Kidney (tissue), 14 donors: Measurements from ENCODE around the gene PLEKHA3. TPM values are rescaled to one million over a fixed set of nuclear protein-coding genes. Genes with fewer than 3 reads are reported as not detected.

Experiments
- DNase-seq, 5 donors: peaks; one replicate each; pipeline ENCODE4 v3.0.0-alpha.2; 2013 to 2020
- FAIRE-seq: peaks from 2 replicates; lab custom pipeline; 2012; peaks lifted over from hg19 to GRCh38; lab: Jason Lieb, UNC
- H3K27ac ChIP-seq, 2 donors: one replicate each; pipeline ENCODE4 v1.7.0; 2013; ENCODE audit warnings: low read depth in 2 of 2, low read length in 2 of 2, inconsistent platforms in 1 of 2
- H3K27me3 ChIP-seq: one replicate; pipeline ENCODE4 v1.7.1; 2013; ENCODE audit warnings: low read length, inconsistent platforms; ENCODE audit not compliant: control insufficient read depth, insufficient read depth
- H3K36me3 ChIP-seq, 3 donors: one replicate each; pipeline versions ENCODE4 v1.7.0 to v1.7.1; 2013; ENCODE audit warnings: low read length in 3 of 3, control low read depth in 1 of 3, inconsistent platforms in 1 of 3; ENCODE audit not compliant: insufficient read depth in 3 of 3, control insufficient read depth in 2 of 3
- H3K4me1 ChIP-seq, 3 donors: one replicate each; pipeline versions ENCODE4 v1.7.0 to v1.7.1; 2013; ENCODE audit warnings: low read length in 3 of 3, inconsistent platforms in 1 of 3, low read depth in 1 of 3; ENCODE audit not compliant: control insufficient read depth in 2 of 3, insufficient read depth in 2 of 3
- H3K4me3 ChIP-seq, 3 donors: one replicate each; pipeline versions ENCODE4 v1.7.0 to v1.8.1; 2013; ENCODE audit warnings: low read length in 3 of 3, control low read depth in 1 of 3, inconsistent platforms in 1 of 3
- H3K9ac ChIP-seq, 3 donors: one replicate each; pipeline versions ENCODE4 v1.7.0 to v1.7.1; 2013; ENCODE audit warnings: low read length in 3 of 3, control low read depth in 1 of 3, inconsistent platforms in 1 of 3
- H3K9me3 ChIP-seq, 3 donors: one replicate each; pipeline versions ENCODE4 v1.7.0 to v1.7.1; 2013; ENCODE audit warnings: low read length in 3 of 3, control low read depth in 1 of 3, inconsistent platforms in 1 of 3; ENCODE audit not compliant: control insufficient read depth in 2 of 3, insufficient read depth in 1 of 3
- CTCF ChIP-seq: IDR thresholded peaks from 3 replicates; pipeline ENCODE4 v1.5.1; 2012; ENCODE audit warnings: mild to moderate bottlenecking, moderate library complexity, borderline replicate concordance; ENCODE audit not compliant: insufficient read depth; ENCODE audit errors: extremely low read depth
- intact Hi-C: fragments of 100-400 bp; cut with DNase I; formaldehyde crosslinking; loops from one replicate; pipeline ENCODE4 v1.11.1; 2022
- polyA plus RNA-seq: library from polyadenylated mRNA; stranded (reverse); fragments of 350-450 nt; fragmentation: Illumina TruSeq; extraction: RNeasy Lipid Tissue Mini Kit (QIAGEN cat#74804); gene quantifications from one replicate; pipeline ENCODE4 v1.2.3, GENCODE V29; 2014; ENCODE audit warnings: low read depth, low replicate concordance; ENCODE audit not compliant: insufficient read depth
- total RNA-seq: library from RNA; stranded (reverse); fragmentation: NEBNext Ultra II Directional; extraction: Animal tissue kit (Norgen Biotek cat#: 25700); gene quantifications from one replicate; pipeline ENCODE4 v1.2.1, GENCODE V29; 2021
- donor health status: control.
- donor health status: control.
- donor health status: control.
- donor health status: control.
- donor health status: control.
- donor health status: DM: yes; HTN: yes; CAD: no.
- donor health status: Normal renal cell carcinoma (clear cell type).

The PLEKHA3 gene
- total and polyA plus RNA-seq, 2 donors from 2014 or later, result 9.4 to 34.2 TPM

GRCh38 chr2:178530131-178530530 lies 49.9 kb downstream of the PLEKHA3 start:
- FAIRE-seq (no peak), DNase-seq (no peak)
- Histone ChIP-seq H3K9ac (no peak overlapping the region), H3K36me3 (peaks cover 0 to 20% (median 9%) of the 10 kb centered on the region in 3 donors), H3K9me3 (no peaks in the 10 kb centered on the region), H3K4me1 (no peaks in the 10 kb centered on the region), H3K27me3 (no peaks in the 10 kb centered on the region), H3K4me3 (no peak overlapping the region), H3K27ac (no peak overlapping the region)
- no peak for TF ChIP-seq CTCF
- intact Hi-C loops, result no loop called here

- Histone ChIP-seq H3K27ac (no peak overlapping the region), H3K9ac (no peak overlapping the region), H3K4me1 (no peaks in the 10 kb centered on the region), H3K27me3 (no peaks in the 10 kb centered on the region), H3K9me3 (no peaks in the 10 kb centered on the region), H3K4me3 (no peak overlapping the region), H3K36me3 (peaks cover 0 to 20% (median 11%) of the 10 kb centered on the region in 3 donors)
- DNase-seq, result no peak
- no peak for TF ChIP-seq CTCF
- FAIRE-seq, result no peak
- intact Hi-C loops, result no loop called here
Observed at GRCh38 chr2:178530625-178531142, 50.4 kb downstream of the PLEKHA3 start.

- H3K9ac ChIP-seq, result no peak overlapping the region
- intact Hi-C loops, result no loop called here
- H3K9me3 ChIP-seq, result no peaks in the 10 kb centered on the region
- no peak overlapping the region for H3K4me3 ChIP-seq
- no peak for TF ChIP-seq CTCF
- DNase-seq, result no peak
- peaks cover 0 to 20% (median 11%) of the 10 kb centered on the region in 3 donors for H3K36me3 ChIP-seq
- H3K27me3 ChIP-seq, result no peaks in the 10 kb centered on the region
- no peaks in the 10 kb centered on the region for H3K4me1 ChIP-seq
- FAIRE-seq, result no peak
- H3K27ac ChIP-seq, result no peak overlapping the region
Observed at GRCh38 chr2:178531168-178531567, 50.9 kb downstream of the PLEKHA3 start.

GRCh38 chr2:178536037-178536436 lies 55.8 kb downstream of the PLEKHA3 start:
- FAIRE-seq (no peak), DNase-seq (no peak)
- Histone ChIP-seq H3K9me3 (no peaks in the 10 kb centered on the region), H3K27ac (no peak overlapping the region), H3K9ac (no peak overlapping the region), H3K36me3 (peaks cover 0 to 45% (median 20%) of the 10 kb centered on the region in 3 donors), H3K27me3 (no peaks in the 10 kb centered on the region), H3K4me1 (no peaks in the 10 kb centered on the region), H3K4me3 (no peak overlapping the region)
- no peak for TF ChIP-seq CTCF
- intact Hi-C loops, result no loop called here
